ENCODE measurements around the gene PAX5.

DNA sequence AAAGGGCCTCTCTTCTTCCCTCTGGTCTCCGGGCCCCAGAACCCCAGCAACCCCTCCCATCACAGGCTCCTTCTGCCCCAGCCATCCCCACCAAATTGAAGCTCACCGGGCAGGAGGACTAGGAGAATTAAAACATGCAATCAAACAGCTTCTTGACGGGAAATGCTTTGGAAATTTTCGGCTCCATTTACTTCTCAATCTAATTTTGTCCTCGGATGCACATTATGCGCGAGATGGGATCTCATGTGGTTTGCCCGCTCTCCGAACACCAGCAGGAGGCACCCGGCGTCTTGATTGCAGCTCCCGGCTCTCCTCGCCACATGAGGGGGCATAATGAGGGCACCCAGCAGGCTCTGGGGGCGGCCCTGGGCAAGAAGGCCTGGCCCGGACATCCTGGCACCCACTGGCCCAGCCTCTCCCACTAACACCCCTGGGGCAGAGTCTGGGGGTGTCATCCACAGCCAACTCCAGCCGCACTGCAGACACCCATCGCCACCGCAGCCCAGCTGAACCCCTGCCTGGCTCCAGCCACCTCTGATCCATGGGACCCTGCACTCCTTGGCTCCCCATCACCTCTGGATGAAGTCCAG lies 135.5 kb downstream of the PAX5 start:
- no peak for TF ChIP-seq EZH2phosphoT487 (IDR thresholded peaks at IDR 0.05; ENCODE audit: borderline replicate concordance, low read depth, low read length)
- TF ChIP-seq, protein P1, sequence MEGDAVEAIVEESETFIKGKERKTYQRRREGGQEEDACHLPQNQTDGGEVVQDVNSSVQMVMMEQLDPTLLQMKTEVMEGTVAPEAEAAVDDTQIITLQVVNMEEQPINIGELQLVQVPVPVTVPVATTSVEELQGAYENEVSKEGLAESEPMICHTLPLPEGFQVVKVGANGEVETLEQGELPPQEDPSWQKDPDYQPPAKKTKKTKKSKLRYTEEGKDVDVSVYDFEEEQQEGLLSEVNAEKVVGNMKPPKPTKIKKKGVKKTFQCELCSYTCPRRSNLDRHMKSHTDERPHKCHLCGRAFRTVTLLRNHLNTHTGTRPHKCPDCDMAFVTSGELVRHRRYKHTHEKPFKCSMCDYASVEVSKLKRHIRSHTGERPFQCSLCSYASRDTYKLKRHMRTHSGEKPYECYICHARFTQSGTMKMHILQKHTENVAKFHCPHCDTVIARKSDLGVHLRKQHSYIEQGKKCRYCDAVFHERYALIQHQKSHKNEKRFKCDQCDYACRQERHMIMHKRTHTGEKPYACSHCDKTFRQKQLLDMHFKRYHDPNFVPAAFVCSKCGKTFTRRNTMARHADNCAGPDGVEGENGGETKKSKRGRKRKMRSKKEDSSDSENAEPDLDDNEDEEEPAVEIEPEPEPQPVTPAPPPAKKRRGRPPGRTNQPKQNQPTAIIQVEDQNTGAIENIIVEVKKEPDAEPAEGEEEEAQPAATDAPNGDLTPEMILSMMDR (conservative IDR thresholded peaks at IDR 0.05; ENCODE audit: low read length), result no peak
